ENCODE results near the gene CYFIP1.

CYFIP1 gene

GRCh38 chr15:22948056-22948455, 32.1 kb downstream of the CYFIP1 start:
- DNase-seq = no peak

GRCh38 chr15:22947101-22948000, 32.8 kb downstream of the CYFIP1 start:
- DNase-seq = no peak

- no peak for DNase-seq
These were observed 35.1 kb downstream of the CYFIP1 start for GRCh38 chr15:22945071-22945470.

DNA sequence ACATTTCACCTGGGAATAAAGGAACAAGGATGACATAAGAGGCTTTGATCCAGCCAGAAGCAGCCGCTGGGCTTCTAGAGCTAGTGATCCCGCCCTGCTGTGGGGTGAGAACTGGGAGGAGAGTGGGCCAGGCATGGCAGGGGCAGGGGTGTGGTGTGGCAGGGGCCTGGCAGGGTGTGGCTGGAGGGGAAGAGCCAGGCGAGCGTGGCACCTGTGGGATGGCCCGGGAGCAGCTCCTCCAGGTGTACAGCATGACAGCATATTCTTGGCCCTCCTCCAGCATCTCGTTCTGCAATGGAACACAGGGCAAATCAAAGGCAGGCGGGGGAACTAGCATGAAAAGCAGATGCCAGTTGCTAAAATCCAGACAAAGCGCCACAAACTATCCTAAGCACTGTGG, 35.5 kb downstream of the CYFIP1 start:
- DNase-seq = no peak

- no peak for DNase-seq
These were observed 37.3 kb downstream of the CYFIP1 start for GRCh38 chr15:22942877-22943276.

DNA sequence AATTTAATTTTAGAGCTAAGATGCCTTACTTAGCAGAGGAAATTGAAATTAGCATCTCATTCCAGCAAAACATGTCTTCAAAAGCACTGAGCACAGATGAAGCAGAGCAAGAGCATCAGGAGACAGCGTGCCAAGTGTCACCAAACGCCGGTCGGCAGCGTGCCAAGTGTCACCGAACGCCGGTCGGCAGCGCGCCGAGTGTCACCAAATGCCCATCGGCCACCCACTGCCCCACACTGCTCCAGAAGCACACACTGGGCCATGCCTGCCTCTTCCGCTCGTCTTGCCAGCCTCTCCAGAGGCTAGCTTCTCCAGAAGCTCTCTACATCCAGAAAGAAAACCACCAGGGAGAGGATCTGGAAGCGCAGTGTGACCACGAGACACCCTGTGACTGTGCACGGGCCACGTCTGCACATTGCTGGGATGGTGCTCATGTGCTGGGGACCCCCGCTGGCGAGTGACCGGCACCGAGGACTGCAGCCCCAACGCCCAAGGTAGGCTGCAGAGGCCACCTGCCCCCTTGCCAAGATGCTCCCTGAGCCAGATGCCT, 37.8 kb downstream of the CYFIP1 start:
- DNase-seq = no peak

DNA sequence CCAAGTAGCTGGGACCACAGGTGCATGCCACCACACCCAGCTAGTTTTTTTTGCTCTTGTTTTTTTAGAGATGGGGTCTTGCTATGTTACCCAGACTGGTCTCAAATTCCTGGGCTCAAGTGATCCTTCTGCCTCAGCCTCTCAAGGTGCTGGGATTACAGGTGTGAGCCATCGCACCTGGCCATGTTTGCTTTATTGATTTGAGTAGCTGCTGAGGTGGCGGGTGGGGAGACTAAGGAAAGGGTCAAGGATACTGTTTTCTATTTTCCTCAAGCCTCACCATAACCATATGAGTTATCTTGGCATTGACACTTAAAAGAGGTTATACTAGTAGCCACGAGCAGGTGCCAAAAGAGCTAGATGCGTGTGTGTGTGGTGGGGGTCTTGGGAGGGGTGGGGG, 39.0 kb downstream of the CYFIP1 start:
- DNase-seq = no peak

GRCh38 chr15:22939652-22940061, 40.5 kb downstream of the CYFIP1 start:
- no peak for DNase-seq

DNA sequence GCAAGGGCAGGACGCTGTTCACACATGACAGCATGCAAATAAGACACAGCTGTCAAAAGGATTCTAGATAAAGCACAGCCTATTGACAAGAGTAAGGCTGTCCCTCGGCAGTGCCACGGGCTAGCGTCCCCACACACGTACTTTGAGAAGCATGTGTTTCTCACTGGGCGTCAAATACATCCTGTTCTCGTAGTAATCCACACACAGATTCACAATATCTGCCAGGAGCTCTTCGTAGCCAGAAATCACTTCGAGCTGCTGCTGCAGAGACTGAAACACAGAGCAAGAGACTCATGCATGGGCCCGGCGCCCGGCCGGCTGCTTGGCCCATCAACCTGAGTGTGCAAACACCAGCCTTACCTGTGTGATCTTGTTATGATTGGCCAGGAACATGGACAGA, 41.1 kb downstream of the CYFIP1 start:
- DNase-seq = no peak

- no peak for DNase-seq
These were observed 43.3 kb downstream of the CYFIP1 start for GRCh38 chr15:22936577-22937472.

- DNase-seq = no peak
These were observed 46.5 kb downstream of the CYFIP1 start for GRCh38 chr15:22933641-22934061.

DNA sequence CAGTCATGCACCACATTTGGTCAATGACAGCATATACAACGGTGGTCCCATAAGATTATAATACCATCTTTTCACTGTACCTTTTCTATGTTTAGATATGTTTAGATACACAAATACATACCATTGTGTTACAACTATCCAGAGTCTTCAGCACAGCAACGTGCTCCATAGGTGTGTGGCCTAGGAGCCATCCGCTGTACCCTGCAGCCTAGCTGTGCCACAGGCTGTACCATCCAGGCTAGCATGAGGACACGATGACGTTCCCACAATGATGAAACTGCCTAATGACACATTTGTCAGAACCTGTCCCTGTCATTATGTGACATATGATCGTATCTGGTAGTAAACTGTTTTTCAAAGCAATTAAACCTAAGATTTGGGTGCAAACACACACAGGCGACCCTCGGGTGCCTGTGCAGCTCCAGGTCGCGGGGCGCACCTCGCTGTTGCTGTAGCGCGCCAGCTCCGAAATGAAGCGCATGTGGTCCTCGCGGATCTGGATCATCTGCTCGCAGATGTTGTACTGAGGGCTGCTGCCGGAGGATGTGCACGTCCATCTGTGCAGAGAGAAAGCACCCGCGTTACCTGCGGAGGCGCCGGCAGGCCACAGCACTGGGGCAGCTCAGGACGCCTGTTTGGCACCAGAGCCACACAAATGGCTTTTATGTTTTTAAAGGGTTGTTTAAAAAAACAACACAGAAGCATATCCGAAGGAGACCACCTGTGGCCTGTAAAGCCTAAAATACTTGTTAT, 48.2 kb downstream of the CYFIP1 start:
- no peak for DNase-seq

DNA sequence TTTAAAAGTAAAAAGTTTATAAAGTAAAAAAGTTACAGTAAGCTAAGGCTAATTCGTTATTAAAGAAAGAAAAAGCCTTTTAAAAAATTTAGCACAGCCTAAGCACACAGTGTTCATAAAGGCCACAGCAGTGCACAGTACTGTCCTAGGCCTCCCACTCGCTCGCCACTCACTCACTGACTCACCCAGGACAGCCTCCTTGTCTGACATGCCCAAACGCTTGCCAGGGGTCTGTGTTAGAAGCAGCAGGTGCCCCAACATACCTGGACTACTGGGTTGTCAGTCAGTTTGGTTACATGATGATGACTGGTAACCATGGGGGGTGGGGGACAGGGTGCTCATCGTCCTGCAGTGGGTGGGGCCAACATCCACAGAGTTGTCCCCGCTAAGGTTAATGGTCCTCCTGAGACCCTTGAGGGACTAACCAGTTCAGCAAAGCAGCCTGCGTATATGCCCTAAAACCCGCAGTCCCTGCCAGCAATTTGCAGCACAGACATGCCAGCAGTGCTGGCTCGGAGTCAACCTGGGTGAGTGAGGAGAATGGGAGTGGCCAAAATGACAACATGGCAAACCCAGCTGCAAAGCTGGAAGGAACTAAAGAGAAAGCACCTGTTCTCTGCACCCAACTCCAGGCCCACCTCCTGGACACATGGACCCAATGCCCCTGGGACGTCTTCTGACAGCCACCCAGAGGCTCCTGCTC, 49.2 kb downstream of the CYFIP1 start:
- DNase-seq = no peak

DNA sequence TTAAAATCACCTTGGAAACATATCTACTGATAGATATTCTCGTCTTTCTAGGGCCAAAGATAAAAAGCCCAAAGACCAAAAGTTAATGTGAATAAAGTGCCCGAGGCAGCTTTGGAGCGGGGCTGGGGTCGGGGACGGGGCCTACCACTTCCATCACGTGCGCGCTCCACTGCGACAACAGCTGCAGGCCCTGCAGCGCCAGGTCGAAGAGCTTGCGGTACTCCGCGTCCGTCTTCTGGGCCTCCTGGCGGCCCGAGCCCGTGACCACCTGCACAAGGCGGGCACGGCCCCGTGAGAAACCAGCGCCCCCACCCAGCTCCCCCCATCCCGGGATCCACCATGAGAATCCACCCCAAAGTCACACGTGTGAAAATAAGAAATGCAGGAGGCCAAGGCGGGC, 52.4 kb downstream of the CYFIP1 start:
- DNase-seq = no peak

- DNase-seq = no peak
These were observed 54.3 kb downstream of the CYFIP1 start for GRCh38 chr15:22925875-22926274.

GRCh38 chr15:22922003-22922402, 58.2 kb downstream of the CYFIP1 start:
- DNase-seq = no peak

- no peak for DNase-seq
These were observed 61.0 kb downstream of the CYFIP1 start for GRCh38 chr15:22919171-22919570.

GRCh38 chr15:22918596-22919140, 61.5 kb downstream of the CYFIP1 start:
- DNase-seq = no peak

GRCh38 chr15:22918056-22918455, 62.1 kb downstream of the CYFIP1 start:
- DNase-seq = no peak

GRCh38 chr15:22917556-22917955, 62.6 kb downstream of the CYFIP1 start:
- no peak for DNase-seq

GRCh38 chr15:22916606-22917350, 63.4 kb downstream of the CYFIP1 start:
- DNase-seq = no peak
